ENCODE results near the gene WNT2.
"Not testable (repeated sequence)": the region's sequence is repeated elsewhere in the genome, so short reads cannot be mapped to it uniquely, and the experiment has no call there.

Gene WNT2

GRCh38 chr7:117302396-117302795 lies 20.5 kb downstream of the WNT2 start:
- DNase-seq (ENCODE audit: low spot score) = no peak

- DNase-seq (ENCODE audit: low spot score) = not testable (repeated sequence)
These were observed 22.4 kb downstream of the WNT2 start for GRCh38 chr7:117300506-117300905.

- DNase-seq (ENCODE audit: low spot score) = no peak
These were observed 25.3 kb downstream of the WNT2 start for GRCh38 chr7:117297606-117298005.

- DNase-seq (ENCODE audit: low spot score) = no peak
These were observed 26.8 kb downstream of the WNT2 start for GRCh38 chr7:117296066-117296465.

GRCh38 chr7:117285826-117286225 lies 37.0 kb downstream of the WNT2 start:
- no peak for DNase-seq (ENCODE audit: low spot score)

- no peak for DNase-seq (ENCODE audit: low spot score)
These were observed 38.2 kb downstream of the WNT2 start for GRCh38 chr7:117284692-117285091.

GRCh38 chr7:117283779-117284178 lies 39.1 kb downstream of the WNT2 start:
- DNase-seq (ENCODE audit: low spot score) = no peak

GRCh38 chr7:117283371-117283770 lies 39.5 kb downstream of the WNT2 start:
- no peak for DNase-seq (ENCODE audit: low spot score)

GRCh38 chr7:117282239-117282812 lies 40.5 kb downstream of the WNT2 start:
- no peak for DNase-seq (ENCODE audit: low spot score)

GRCh38 chr7:117281562-117281961 lies 41.3 kb downstream of the WNT2 start:
- no peak for DNase-seq (ENCODE audit: low spot score)

GRCh38 chr7:117279931-117280557 lies 42.8 kb downstream of the WNT2 start:
- no peak for DNase-seq (ENCODE audit: low spot score)

- no peak for DNase-seq (ENCODE audit: low spot score)
These were observed 43.7 kb downstream of the WNT2 start for GRCh38 chr7:117279203-117279602.

- DNase-seq (ENCODE audit: low spot score) = no peak
These were observed 44.8 kb downstream of the WNT2 start for GRCh38 chr7:117278040-117278439.

- no peak for DNase-seq (ENCODE audit: low spot score)
These were observed 45.3 kb downstream of the WNT2 start for GRCh38 chr7:117277576-117277975.

- no peak for DNase-seq (ENCODE audit: low spot score)
These were observed 47.9 kb downstream of the WNT2 start for GRCh38 chr7:117274951-117275350.

- DNase-seq (ENCODE audit: low spot score) = no peak
These were observed 49.0 kb downstream of the WNT2 start for GRCh38 chr7:117273814-117274225.

GRCh38 chr7:117273325-117273724 lies 49.5 kb downstream of the WNT2 start:
- DNase-seq (ENCODE audit: low spot score) = no peak

- DNase-seq (ENCODE audit: low spot score) = no peak
These were observed 50.7 kb downstream of the WNT2 start for GRCh38 chr7:117272017-117272759.

GRCh38 chr7:117271566-117271965 lies 51.3 kb downstream of the WNT2 start:
- no peak for DNase-seq (ENCODE audit: low spot score)

GRCh38 chr7:117270371-117270770 lies 52.5 kb downstream of the WNT2 start:
- DNase-seq (ENCODE audit: low spot score) = no peak

- no peak for DNase-seq (ENCODE audit: low spot score)
These were observed 53.0 kb downstream of the WNT2 start for GRCh38 chr7:117269886-117270285.

GRCh38 chr7:117269417-117269816 lies 53.4 kb downstream of the WNT2 start:
- DNase-seq (ENCODE audit: low spot score) = no peak

- no peak for DNase-seq (ENCODE audit: low spot score)
These were observed 58.1 kb downstream of the WNT2 start for GRCh38 chr7:117264716-117265115.
